ENCODE results near the gene DRAM1. TPM values are rescaled to one million over a fixed set of nuclear protein-coding genes. Genes with fewer than 3 reads are reported as not detected.

The DRAM1 gene
- polyA plus RNA-seq, 1 of the 3 experiments (the other 2 are of a cell fraction): 37.4 TPM

DNA sequence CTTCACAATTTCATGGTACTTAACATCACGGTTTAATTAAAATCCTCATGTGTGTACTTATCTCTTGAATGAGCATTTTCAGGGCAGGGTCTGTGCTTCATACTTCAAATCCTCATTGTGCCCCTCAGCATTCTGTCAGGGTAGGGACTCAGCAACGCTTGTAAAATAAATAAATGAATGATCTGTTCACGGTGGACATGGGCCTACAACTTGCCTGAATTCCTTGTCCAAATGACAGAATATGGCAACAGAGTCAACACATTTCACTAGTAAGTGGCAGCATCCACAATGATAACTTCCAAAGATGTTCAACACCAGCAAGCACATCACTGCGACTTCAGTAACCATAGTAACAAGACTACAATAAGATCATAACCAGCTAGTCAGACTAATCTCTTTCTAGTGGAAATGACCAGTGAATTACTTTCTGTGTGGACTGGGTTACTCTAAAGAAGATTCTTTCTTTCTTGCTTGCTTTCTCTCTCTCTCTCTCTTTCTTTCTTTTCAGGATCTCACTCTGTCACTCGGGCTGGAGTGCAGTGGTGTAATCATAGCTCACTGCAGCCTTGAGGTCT lies 32.2 kb upstream of the DRAM1 start:
- Histone ChIP-seq H2AFZ (ENCODE audit: low read depth) (no peak overlapping the region), H3K9me3 (no peaks in the 10 kb centered on the region), H3K4me1 (ENCODE audit: control insufficient read depth in 1 of 2, insufficient read depth in 2 of 2, low read depth in 1 of 2, low read length in 1 of 2) (no peaks in the 10 kb centered on the region), H3K79me2 (ENCODE audit: insufficient read depth) (no peaks in the 10 kb centered on the region), H3K4me3 (ENCODE audit: low read depth in 2 of 2, low read length in 1 of 2) (no peak overlapping the region), H3K36me3 (replicated peaks in 1 of 2; ENCODE audit: control insufficient read depth in 1 of 2, insufficient read depth in 2 of 2, low read length in 1 of 2) (no peaks in the 10 kb centered on the region), H3K9ac (no peak overlapping the region), H3K27me3 (ENCODE audit: insufficient read depth) (no peaks in the 10 kb centered on the region), H3K9me2 (no peaks in the 10 kb centered on the region), H3F3A (replicated peaks; ENCODE audit: insufficient read depth) (no peaks in the 10 kb centered on the region), H3K27ac (ENCODE audit: low read depth in 2 of 2, low read length in 1 of 2) (no peak overlapping the region), H3K4me2 (no peak overlapping the region), H4K20me1 (ENCODE audit: insufficient read depth) (no peaks in the 10 kb centered on the region)
- CTCF ChIA-PET: interaction anchor here (0.9 kb wide), 1 partner anchor 73 kb away, joined by 3 read pairs; no protein-coding TSS in a partner anchor
- POLR2A ChIA-PET: no interaction called here
- DNase-seq: no peak
- TF ChIP-seq EZH2phosphoT487 (IDR thresholded peaks at IDR 0.05; ENCODE audit: borderline replicate concordance, low read depth): no peak
- no peak for TF ChIP-seq MEF2A (IDR thresholded peaks at IDR 0.05; ENCODE audit: borderline replicate concordance, low read depth)
- no peak for TF ChIP-seq GATA2 (CRISPR knock-in tag; IDR thresholded peaks at IDR 0.05)
- TF ChIP-seq YY1 (IDR thresholded peaks at IDR 0.05; ENCODE audit: low read depth): no peak
- no peak for TF ChIP-seq ZBTB33 (IDR thresholded peaks at IDR 0.05; ENCODE audit: borderline replicate concordance, low read depth)
- no peak for TF ChIP-seq CTCF (IDR thresholded peaks at IDR 0.05)
- no peak for TF ChIP-seq FOXM1 (IDR thresholded peaks at IDR 0.05; ENCODE audit: low read depth)
- no peak for TF ChIP-seq CHD2 (IDR thresholded peaks at IDR 0.05; ENCODE audit: low read length, partially characterized antibody)
- TF ChIP-seq, protein P1, sequence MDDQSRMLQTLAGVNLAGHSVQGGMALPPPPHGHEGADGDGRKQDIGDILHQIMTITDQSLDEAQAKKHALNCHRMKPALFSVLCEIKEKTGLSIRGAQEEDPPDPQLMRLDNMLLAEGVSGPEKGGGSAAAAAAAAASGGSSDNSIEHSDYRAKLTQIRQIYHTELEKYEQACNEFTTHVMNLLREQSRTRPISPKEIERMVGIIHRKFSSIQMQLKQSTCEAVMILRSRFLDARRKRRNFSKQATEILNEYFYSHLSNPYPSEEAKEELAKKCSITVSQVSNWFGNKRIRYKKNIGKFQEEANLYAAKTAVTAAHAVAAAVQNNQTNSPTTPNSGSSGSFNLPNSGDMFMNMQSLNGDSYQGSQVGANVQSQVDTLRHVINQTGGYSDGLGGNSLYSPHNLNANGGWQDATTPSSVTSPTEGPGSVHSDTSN (IDR thresholded peaks at IDR 0.05): no peak
- TF ChIP-seq IRF3 (IDR thresholded peaks at IDR 0.05; ENCODE audit: low read depth, low read length): no peak
- no peak for TF ChIP-seq RCOR1 (IDR thresholded peaks at IDR 0.05; ENCODE audit: low read length)
- no peak for TF ChIP-seq SIN3A (IDR thresholded peaks at IDR 0.05; ENCODE audit: borderline replicate concordance, low read depth, low read length)
- TF ChIP-seq RAD21 (IDR thresholded peaks at IDR 0.05; ENCODE audit: low read length): no peak
- TF ChIP-seq EP300 (IDR thresholded peaks at IDR 0.05; ENCODE audit: borderline replicate concordance in 1 of 2, low read depth in 1 of 2, low read length in 1 of 2): no peak
- TF ChIP-seq SMC3 (IDR thresholded peaks at IDR 0.05; ENCODE audit: low read depth, low read length): no peak
- no peak for TF ChIP-seq FOSL2 (IDR thresholded peaks at IDR 0.05; ENCODE audit: borderline replicate concordance, low read depth)
- 75% methylated on average over 5 of the region's 5 CpGs for WGBS (ENCODE audit: low lambda C conversion rate)

Data from SK-N-SH (cell line).